SW480 (cell line): ENCODE measurements around the gene GSK3A.

Experiments
- DNase-seq: peaks from one replicate; pipeline ENCODE4 v3.0.0-alpha.2; 2016; ENCODE audit warnings: low spot score

The GSK3A gene

GRCh38 chr19:42280815-42281145 lies 38.4 kb upstream of the GSK3A start:
- DNase-seq, result no peak

- DNase-seq, result peak; percentile 95
Observed at GRCh38 chr19:42279902-42280814, 37.8 kb upstream of the GSK3A start.

GRCh38 chr19:42279155-42279901 lies 36.9 kb upstream of the GSK3A start:
- DNase-seq, result no peak

GRCh38 chr19:42278452-42279154 lies 36.2 kb upstream of the GSK3A start:
- no peak for DNase-seq

- no peak for DNase-seq
Observed at GRCh38 chr19:42277821-42278451, 35.5 kb upstream of the GSK3A start.

GRCh38 chr19:42276821-42277220 lies 34.4 kb upstream of the GSK3A start:
- no peak for DNase-seq

GRCh38 chr19:42276284-42276683 lies 33.9 kb upstream of the GSK3A start:
- DNase-seq, result no peak

- no peak for DNase-seq
Observed at GRCh38 chr19:42275517-42275916, 33.1 kb upstream of the GSK3A start.

- DNase-seq, result no peak
Observed at GRCh38 chr19:42275103-42275502, 32.7 kb upstream of the GSK3A start.

GRCh38 chr19:42274065-42274682 lies 31.8 kb upstream of the GSK3A start:
- DNase-seq, result no peak

- no peak for DNase-seq
Observed at GRCh38 chr19:42273407-42274064, 31.1 kb upstream of the GSK3A start.

GRCh38 chr19:42272989-42273406 lies 30.6 kb upstream of the GSK3A start:
- DNase-seq, result no peak

- DNase-seq, result no peak
Observed at GRCh38 chr19:42272535-42272897, 30.1 kb upstream of the GSK3A start.

- no peak for DNase-seq
Observed at GRCh38 chr19:42271861-42272534, 29.6 kb upstream of the GSK3A start.

- DNase-seq, result no peak
Observed at GRCh38 chr19:42271045-42271419, 28.6 kb upstream of the GSK3A start.

GRCh38 chr19:42270346-42271044 lies 28.1 kb upstream of the GSK3A start:
- DNase-seq, result no peak

GRCh38 chr19:42269478-42270345 lies 27.3 kb upstream of the GSK3A start:
- no peak for DNase-seq

GRCh38 chr19:42268704-42269477 lies 26.5 kb upstream of the GSK3A start, which contains the start of gene CIC:
Gene CIC, plus strand, starts transcription at chr19:42269252. Its CDS starts 2,532 bp downstream, at chr19:42271784.
- peak; percentile 100 for DNase-seq
